ENCODE measurements around the gene DNAJC1. TPM values are rescaled to one million over a fixed set of nuclear protein-coding genes. Genes with fewer than 3 reads are reported as not detected.

The DNAJC1 gene
- total RNA-seq, 1 donor: 25.8 TPM

- H3K4me3 ChIP-seq (ENCODE audit: low read depth, low read length): no peak overlapping the region
- TF ChIP-seq CTCF (IDR thresholded peaks at IDR 0.05; ENCODE audit: insufficient read depth, low read length): no peak
- DNase-seq (ENCODE audit: low read depth): no peak
Measured at GRCh38 chr10:21737106-21737505, 266.4 kb downstream of the DNAJC1 start.

GRCh38 chr10:21733710-21734109 is 269.8 kb downstream of the DNAJC1 start:
- no peak for DNase-seq (ENCODE audit: low read depth)

GRCh38 chr10:21732067-21732772 is 271.3 kb downstream of the DNAJC1 start:
- DNase-seq (ENCODE audit: low read depth): peak; percentile 74
- TF ChIP-seq CTCF (IDR thresholded peaks at IDR 0.05; ENCODE audit: insufficient read depth, low read length): peak; percentile 87
- H3K4me3 ChIP-seq (ENCODE audit: low read depth, low read length): no peak overlapping the region

More at GRCh38 chr10:21733710-21734109, 269.8 kb downstream of the DNAJC1 start:
- TF ChIP-seq CTCF (IDR thresholded peaks at IDR 0.05; ENCODE audit: insufficient read depth, low read length): no peak
- no peak overlapping the region for H3K4me3 ChIP-seq (ENCODE audit: low read depth, low read length)

GRCh38 chr10:21728618-21729017 is 274.9 kb downstream of the DNAJC1 start:
- no peak for TF ChIP-seq CTCF (IDR thresholded peaks at IDR 0.05; ENCODE audit: insufficient read depth, low read length)
- no peak overlapping the region for H3K4me3 ChIP-seq (ENCODE audit: low read depth, low read length)
- DNase-seq (ENCODE audit: low read depth): no peak

- DNase-seq (ENCODE audit: low read depth): no peak
- TF ChIP-seq CTCF (IDR thresholded peaks at IDR 0.05; ENCODE audit: insufficient read depth, low read length): no peak
- no peak overlapping the region for H3K4me3 ChIP-seq (ENCODE audit: low read depth, low read length)
Measured at GRCh38 chr10:21727452-21728168, 275.9 kb downstream of the DNAJC1 start.

GRCh38 chr10:21726601-21727225 is 276.8 kb downstream of the DNAJC1 start:
- no peak for TF ChIP-seq CTCF (IDR thresholded peaks at IDR 0.05; ENCODE audit: insufficient read depth, low read length)
- DNase-seq (ENCODE audit: low read depth): no peak
- H3K4me3 ChIP-seq (ENCODE audit: low read depth, low read length): no peak overlapping the region

All from fibroblast of the aortic adventitia (primary cell).